GM12872 (cell line): ENCODE measurements around the gene HMCN1.

Experiments used
- CTCF ChIP-seq: IDR thresholded peaks from 3 replicates; pipeline ENCODE4 v1.5.1; 2011; ENCODE audit warnings: low read depth, mild to moderate bottlenecking, low read length, moderate library complexity; ENCODE audit not compliant: insufficient read depth

Gene HMCN1

GRCh38 chr1:186027621-186028020 lies 293.4 kb downstream of the HMCN1 start:
- no peak for TF ChIP-seq CTCF

- no peak for TF ChIP-seq CTCF
These were observed 296.3 kb downstream of the HMCN1 start for GRCh38 chr1:186030453-186030852.

GRCh38 chr1:186033847-186034271 lies 299.7 kb downstream of the HMCN1 start:
- no peak for TF ChIP-seq CTCF

- no peak for TF ChIP-seq CTCF
These were observed 308.0 kb downstream of the HMCN1 start for GRCh38 chr1:186042230-186042629.

- TF ChIP-seq CTCF = no peak
These were observed 309.1 kb downstream of the HMCN1 start for GRCh38 chr1:186043296-186043695.

GRCh38 chr1:186044079-186044685 lies 310.0 kb downstream of the HMCN1 start:
- no peak for TF ChIP-seq CTCF

- TF ChIP-seq CTCF = no peak
These were observed 312.4 kb downstream of the HMCN1 start for GRCh38 chr1:186046437-186047211.
